Stomach (tissue), 4 donors: ENCODE results near the gene CBFA2T3.

Experiments
- POLR2A ChIP-seq, 4 donors: fragments of 450-650 bp; IDR thresholded peaks; one replicate each; pipeline ENCODE4 v1.6.1; 2016; ENCODE audit warnings: antibody characterized with exemption in 4 of 4, control low read depth in 2 of 4, mild to moderate bottlenecking in 1 of 4, moderate library complexity in 1 of 4
- POLR2AphosphoS5 ChIP-seq, 3 donors: sonication (generic); formaldehyde crosslinking; IDR thresholded peaks; one replicate each; pipeline ENCODE4 v1.6.1; 2016; ENCODE audit warnings: antibody characterized with exemption in 3 of 3
- TF ChIP-seq, protein P1 (sequence below), 7 experiments: fragments of 450-650 bp in 4 of 7; fragments of 200-600 bp in 3 of 7; sonication (generic) in 3 of 7; IDR thresholded peaks; one replicate each; pipeline ENCODE4 v1.5.1; 2016 to 2019; ENCODE audit warnings: antibody characterized with exemption in 7 of 7, control low read depth in 2 of 7, mild to moderate bottlenecking in 1 of 7

DNA sequence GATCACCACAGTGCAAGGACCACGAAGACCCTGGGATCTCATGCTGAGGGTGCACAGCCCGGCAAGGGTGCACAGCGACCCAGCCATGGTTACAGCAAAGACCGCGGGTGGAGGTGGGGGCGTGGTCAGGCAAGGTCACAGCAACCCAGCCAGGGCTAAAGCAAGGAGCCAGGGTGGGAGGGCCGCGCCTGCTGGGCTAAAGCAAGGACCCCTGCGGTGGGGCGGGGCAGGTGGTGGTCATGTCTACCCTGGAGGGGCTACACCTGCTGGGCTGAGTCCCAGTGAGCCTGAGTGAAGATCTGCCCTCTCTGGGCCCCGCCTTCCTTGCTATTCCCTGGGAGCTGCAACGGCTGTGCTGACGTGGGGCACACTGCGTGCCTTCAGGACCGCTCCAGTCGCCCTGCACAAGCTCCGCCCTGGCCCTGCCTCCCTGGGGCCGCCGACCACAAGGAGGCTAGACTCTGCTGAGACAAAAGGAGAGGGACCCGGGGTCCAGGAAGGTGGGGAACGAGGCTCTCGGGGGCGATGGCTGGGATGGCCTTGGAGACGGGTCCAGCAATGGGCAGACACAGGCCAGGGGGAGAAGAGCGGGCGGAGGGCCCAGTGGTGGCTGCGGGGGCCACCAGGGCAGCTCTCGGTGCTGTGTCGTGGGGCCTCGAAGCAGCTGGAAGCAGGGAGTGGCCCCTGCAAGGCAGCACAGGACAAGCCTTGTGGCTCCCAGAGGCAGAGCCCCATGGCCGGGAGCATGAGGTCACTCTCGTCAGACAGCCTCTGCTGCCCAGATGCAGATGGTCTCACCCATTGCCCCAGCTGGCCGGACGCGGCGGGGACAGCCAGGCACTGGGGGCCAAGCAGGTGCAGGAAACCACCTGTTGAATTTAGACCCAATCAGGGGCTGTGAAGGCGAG lies 52.8 kb downstream of the CBFA2T3 start:
- TF ChIP-seq, protein P1, sequence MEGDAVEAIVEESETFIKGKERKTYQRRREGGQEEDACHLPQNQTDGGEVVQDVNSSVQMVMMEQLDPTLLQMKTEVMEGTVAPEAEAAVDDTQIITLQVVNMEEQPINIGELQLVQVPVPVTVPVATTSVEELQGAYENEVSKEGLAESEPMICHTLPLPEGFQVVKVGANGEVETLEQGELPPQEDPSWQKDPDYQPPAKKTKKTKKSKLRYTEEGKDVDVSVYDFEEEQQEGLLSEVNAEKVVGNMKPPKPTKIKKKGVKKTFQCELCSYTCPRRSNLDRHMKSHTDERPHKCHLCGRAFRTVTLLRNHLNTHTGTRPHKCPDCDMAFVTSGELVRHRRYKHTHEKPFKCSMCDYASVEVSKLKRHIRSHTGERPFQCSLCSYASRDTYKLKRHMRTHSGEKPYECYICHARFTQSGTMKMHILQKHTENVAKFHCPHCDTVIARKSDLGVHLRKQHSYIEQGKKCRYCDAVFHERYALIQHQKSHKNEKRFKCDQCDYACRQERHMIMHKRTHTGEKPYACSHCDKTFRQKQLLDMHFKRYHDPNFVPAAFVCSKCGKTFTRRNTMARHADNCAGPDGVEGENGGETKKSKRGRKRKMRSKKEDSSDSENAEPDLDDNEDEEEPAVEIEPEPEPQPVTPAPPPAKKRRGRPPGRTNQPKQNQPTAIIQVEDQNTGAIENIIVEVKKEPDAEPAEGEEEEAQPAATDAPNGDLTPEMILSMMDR (IDR thresholded peaks at IDR 0.05) = no peak
- TF ChIP-seq POLR2A (IDR thresholded peaks at IDR 0.05) (no peak), POLR2AphosphoS5 (IDR thresholded peaks at IDR 0.05) (no peak)
